ENCODE results near the gene FAM98C. TPM values are rescaled to one million over a fixed set of nuclear protein-coding genes. Genes with fewer than 3 reads are reported as not detected.

The FAM98C gene
- total and polyA plus RNA-seq, 2 of the 13 experiments (the other 11 are each of a cell fraction or from before 2014, with no cell fraction given), result 10.0 to 11.5 TPM

DNA sequence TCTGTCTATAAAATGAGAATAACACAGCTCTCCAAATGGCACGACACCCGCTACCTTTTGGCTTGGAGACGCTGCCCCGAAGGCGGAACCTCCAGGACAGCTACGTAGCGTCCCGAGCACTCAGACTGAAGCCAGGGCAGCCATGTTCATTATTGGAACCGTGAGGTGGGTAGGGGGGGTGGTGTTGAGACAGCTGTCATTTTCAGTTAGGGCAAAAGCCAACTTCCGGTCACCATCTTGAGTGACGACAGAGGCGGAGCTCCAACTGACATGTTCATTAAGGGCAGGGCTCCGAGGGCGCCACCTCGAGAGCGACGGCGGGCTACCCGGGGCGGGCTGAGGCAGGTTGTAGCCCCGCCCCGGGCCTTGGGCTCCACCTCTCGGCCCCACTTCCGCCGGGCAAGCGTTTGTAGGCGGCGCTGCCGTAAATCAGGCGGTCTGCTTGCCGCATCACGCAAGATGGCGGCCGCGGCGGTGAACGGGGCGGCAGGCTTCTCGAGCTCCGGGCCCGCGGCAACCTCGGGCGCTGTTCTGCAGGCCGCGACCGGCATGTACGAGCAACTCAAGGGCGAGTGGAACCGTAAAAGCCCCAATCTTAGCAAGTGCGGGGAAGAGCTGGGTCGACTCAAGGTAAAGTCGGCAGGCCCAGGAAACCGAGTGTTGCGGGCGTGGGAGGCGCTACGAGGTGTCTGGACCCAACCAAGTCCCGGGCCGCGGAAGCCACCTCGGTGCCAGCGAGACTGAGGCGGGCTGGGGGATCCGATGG lies 28.4 kb upstream of the FAM98C start, which contains the start of gene PSMD8 (continued):
- TF ChIP-seq, protein P1, sequence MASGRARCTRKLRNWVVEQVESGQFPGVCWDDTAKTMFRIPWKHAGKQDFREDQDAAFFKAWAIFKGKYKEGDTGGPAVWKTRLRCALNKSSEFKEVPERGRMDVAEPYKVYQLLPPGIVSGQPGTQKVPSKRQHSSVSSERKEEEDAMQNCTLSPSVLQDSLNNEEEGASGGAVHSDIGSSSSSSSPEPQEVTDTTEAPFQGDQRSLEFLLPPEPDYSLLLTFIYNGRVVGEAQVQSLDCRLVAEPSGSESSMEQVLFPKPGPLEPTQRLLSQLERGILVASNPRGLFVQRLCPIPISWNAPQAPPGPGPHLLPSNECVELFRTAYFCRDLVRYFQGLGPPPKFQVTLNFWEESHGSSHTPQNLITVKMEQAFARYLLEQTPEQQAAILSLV (CRISPR knock-in tag; IDR thresholded peaks at IDR 0.05; ENCODE audit: borderline replicate concordance), result peak; percentile 68; the same call in 1 of the 2 replicates
- TF ChIP-seq KMT2B (CRISPR knock-in tag; IDR thresholded peaks at IDR 0.05) (peak; percentile 70; the same call in 1 of the 2 replicates), PRDM15 (CRISPR knock-in tag; IDR thresholded peaks at IDR 0.05) (no peak), ATAD3A (CRISPR knock-in tag; IDR thresholded peaks at IDR 0.05) (no peak), KLF15 (CRISPR knock-in tag; IDR thresholded peaks at IDR 0.05; ENCODE audit: borderline replicate concordance) (no peak), ATF1 (CRISPR knock-in tag; IDR thresholded peaks at IDR 0.05) (peak; percentile 93), NCOR1 (IDR thresholded peaks at IDR 0.05; ENCODE audit: borderline replicate concordance, low read length) (no peak), JUND (CRISPR knock-in tag; IDR thresholded peaks at IDR 0.05) (peak; percentile 61; the same call in 1 of the 2 replicates), FOXM1 (CRISPR knock-in tag; IDR thresholded peaks at IDR 0.05) (no peak), TEAD2 (CRISPR knock-in tag; IDR thresholded peaks at IDR 0.05) (no peak), GATAD2A (CRISPR knock-in tag; IDR thresholded peaks at IDR 0.05) (peak; percentile 46), SRY (CRISPR knock-in tag; IDR thresholded peaks at IDR 0.05) (peak; percentile 96), POLR2G (IDR thresholded peaks at IDR 0.05; ENCODE audit: low read depth, low read length) (peak; percentile 99), SOX6 (IDR thresholded peaks at IDR 0.05) (no peak), SOX6 (CRISPR knock-in tag; IDR thresholded peaks at IDR 0.05) (peak; percentile 58; the same call in 1 of the 2 replicates), ATRX (CRISPR knock-in tag; IDR thresholded peaks at IDR 0.05; ENCODE audit: borderline replicate concordance) (no peak), ZSCAN30 (CRISPR knock-in tag; IDR thresholded peaks at IDR 0.05) (0 out of 2 replicates have a peak, but pooled peaks have one; percentile 4)
- TF ChIP-seq, protein P2, sequence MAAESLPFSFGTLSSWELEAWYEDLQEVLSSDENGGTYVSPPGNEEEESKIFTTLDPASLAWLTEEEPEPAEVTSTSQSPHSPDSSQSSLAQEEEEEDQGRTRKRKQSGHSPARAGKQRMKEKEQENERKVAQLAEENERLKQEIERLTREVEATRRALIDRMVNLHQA (CRISPR knock-in tag; IDR thresholded peaks at IDR 0.05), result no peak
- TF ChIP-seq, protein P3, sequence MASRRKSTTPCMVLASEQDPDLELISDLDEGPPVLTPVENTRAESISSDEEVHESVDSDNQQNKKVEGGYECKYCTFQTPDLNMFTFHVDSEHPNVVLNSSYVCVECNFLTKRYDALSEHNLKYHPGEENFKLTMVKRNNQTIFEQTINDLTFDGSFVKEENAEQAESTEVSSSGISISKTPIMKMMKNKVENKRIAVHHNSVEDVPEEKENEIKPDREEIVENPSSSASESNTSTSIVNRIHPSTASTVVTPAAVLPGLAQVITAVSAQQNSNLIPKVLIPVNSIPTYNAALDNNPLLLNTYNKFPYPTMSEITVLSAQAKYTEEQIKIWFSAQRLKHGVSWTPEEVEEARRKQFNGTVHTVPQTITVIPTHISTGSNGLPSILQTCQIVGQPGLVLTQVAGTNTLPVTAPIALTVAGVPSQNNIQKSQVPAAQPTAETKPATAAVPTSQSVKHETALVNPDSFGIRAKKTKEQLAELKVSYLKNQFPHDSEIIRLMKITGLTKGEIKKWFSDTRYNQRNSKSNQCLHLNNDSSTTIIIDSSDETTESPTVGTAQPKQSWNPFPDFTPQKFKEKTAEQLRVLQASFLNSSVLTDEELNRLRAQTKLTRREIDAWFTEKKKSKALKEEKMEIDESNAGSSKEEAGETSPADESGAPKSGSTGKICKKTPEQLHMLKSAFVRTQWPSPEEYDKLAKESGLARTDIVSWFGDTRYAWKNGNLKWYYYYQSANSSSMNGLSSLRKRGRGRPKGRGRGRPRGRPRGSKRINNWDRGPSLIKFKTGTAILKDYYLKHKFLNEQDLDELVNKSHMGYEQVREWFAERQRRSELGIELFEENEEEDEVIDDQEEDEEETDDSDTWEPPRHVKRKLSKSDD (CRISPR knock-in tag; IDR thresholded peaks at IDR 0.05; ENCODE audit: low read depth), result peak; percentile 93
- TF ChIP-seq, protein P4, sequence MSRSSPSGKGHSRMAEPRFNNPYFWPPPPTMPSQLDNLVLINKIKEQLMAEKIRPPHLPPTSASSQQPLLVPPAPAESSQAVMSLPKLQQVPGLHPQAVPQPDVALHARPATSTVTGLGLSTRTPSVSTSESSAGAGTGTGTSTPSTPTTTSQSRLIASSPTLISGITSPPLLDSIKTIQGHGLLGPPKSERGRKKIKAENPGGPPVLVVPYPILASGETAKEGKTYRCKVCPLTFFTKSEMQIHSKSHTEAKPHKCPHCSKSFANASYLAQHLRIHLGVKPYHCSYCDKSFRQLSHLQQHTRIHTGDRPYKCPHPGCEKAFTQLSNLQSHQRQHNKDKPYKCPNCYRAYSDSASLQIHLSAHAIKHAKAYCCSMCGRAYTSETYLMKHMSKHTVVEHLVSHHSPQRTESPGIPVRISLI (CRISPR knock-in tag; IDR thresholded peaks at IDR 0.05; ENCODE audit: borderline replicate concordance), result peak; percentile 29; the same call in 1 of the 2 replicates
